ENCODE results near the gene SNORC.

The SNORC gene

DNA sequence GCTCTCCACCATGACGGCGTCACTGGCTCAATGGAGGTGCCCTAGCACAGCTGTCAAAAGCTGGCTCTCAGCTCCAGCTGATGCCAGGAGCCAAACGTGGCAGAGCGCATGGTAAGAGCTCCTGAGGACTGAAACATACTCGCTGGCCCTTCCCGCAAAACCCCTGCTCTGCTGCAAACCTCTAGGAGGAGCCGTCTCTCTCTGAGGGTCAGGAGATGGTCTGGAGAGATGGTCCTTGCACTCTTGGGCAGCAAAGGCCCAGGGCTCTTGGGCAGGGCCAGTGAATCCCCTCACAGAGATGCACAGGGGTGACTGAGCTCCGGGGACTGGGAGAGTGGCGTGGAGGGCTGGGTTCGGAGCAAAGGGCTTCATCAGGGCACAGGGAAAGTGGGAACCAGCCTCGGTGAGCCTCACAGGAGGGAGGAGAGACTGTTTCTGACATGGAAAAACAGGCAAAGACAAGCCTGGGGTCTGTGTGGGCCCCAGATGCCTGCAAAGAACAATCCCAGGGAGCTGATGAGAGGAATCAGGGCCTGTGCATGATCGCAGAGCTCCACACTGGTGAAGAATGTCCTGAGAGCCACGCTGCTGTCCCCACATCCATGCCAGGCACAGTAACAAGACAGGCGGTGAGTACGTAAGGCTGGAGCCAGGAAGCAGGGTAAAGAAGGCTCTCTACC lies 17.2 kb downstream of the SNORC start:
- Histone ChIP-seq H3K4me2 (no peak overlapping the region), H3K36me3 (ENCODE audit: insufficient read depth) (no peaks in the 10 kb centered on the region), H3K27ac (no peak overlapping the region), H3K4me3 (IDR thresholded peaks at IDR 0.05; ENCODE audit: insufficient read depth, low read depth, low read length) (no peak overlapping the region), H4K20me1 (ENCODE audit: insufficient read depth) (no peaks in the 10 kb centered on the region), H2AFZ (ENCODE audit: low read depth) (no peak overlapping the region), H3K9ac (no peak overlapping the region), H3K79me2 (ENCODE audit: insufficient read depth, low read depth) (no peaks in the 10 kb centered on the region), H3K27me3 (ENCODE audit: insufficient read depth, low read depth) (no peaks in the 10 kb centered on the region), H3K4me1 (ENCODE audit: low read depth, poor library complexity, severe bottlenecking) (no peaks in the 10 kb centered on the region)
- TF ChIP-seq, protein P1, sequence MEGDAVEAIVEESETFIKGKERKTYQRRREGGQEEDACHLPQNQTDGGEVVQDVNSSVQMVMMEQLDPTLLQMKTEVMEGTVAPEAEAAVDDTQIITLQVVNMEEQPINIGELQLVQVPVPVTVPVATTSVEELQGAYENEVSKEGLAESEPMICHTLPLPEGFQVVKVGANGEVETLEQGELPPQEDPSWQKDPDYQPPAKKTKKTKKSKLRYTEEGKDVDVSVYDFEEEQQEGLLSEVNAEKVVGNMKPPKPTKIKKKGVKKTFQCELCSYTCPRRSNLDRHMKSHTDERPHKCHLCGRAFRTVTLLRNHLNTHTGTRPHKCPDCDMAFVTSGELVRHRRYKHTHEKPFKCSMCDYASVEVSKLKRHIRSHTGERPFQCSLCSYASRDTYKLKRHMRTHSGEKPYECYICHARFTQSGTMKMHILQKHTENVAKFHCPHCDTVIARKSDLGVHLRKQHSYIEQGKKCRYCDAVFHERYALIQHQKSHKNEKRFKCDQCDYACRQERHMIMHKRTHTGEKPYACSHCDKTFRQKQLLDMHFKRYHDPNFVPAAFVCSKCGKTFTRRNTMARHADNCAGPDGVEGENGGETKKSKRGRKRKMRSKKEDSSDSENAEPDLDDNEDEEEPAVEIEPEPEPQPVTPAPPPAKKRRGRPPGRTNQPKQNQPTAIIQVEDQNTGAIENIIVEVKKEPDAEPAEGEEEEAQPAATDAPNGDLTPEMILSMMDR (conservative IDR thresholded peaks at IDR 0.05; ENCODE audit: low read depth, low read length), result no peak

DNA sequence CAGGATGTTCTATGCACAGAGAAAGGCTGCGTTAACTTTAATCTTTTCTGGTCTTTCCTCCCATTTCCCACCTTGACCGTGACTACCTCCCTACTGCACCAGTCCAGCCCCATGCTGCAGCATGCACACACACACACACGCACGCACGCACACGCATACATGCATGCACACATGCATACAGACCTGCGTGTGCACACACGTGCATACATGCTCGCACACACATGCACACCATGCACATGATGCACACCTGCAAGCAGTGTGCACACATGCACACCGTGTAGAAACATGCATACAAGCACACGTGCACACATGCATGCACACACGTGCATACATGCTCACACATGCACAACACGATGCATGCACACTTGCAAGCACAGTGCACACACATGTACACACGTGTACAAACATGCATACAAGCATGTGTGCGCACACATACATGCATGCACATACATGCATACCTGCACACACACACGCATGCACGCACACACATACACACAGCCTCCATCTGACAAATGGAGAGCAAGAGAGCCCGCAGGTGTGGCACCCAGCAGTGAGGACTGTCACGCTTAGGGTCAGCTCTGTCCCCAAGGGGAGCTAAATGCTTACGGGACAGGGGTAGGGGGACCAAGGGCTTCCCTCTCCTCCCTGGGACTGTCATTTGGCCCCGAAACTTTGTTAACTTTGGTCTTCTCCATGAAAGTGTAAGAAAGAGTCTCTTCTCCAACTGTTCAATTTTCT lies 18.2 kb downstream of the SNORC start:
- Histone ChIP-seq H2AFZ (ENCODE audit: low read depth) (no peak overlapping the region), H4K20me1 (ENCODE audit: insufficient read depth) (no peaks in the 10 kb centered on the region)

DNA sequence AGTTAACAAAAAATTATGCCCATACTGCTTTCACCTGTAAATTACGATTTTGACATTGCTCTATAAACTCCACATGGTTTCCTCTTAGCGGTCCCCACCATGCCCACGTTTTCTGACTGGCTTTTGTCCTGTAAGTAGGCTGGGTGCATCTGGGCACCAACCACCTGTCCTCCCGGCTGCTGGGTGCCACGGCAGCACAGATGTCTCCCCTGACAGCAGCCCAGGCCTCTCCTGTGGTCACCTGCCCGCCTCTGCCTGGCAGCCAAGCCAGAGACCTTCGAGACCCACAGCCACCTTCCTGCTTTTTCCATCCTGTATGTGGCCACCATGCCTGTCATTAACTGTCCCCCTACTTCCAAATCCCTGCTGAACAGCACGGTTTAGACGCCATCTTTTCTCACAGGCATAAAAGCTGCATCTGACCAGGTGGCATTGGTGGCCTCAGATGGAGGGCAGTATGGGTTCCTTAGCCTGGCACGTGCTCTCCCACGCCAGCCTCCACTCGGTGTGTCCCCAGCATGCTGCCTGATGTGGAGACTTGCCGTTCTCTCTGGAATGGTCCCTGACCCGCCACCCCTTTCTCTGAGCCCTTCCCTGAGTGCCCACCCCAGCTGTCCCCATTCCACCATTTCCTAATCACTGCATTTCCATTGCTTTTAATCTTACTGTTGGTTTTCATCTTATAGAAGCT lies 18.9 kb downstream of the SNORC start:
- TF ChIP-seq, protein P1 (conservative IDR thresholded peaks at IDR 0.05; ENCODE audit: low read depth, low read length), result no peak
- Histone ChIP-seq H3K4me1 (ENCODE audit: low read depth, poor library complexity, severe bottlenecking) (no peaks in the 10 kb centered on the region), H3K36me3 (ENCODE audit: insufficient read depth) (no peaks in the 10 kb centered on the region), H3K27me3 (ENCODE audit: insufficient read depth, low read depth) (no peaks in the 10 kb centered on the region), H3K79me2 (ENCODE audit: insufficient read depth, low read depth) (no peaks in the 10 kb centered on the region), H2AFZ (ENCODE audit: low read depth) (no peak overlapping the region), H3K27ac (no peak overlapping the region), H4K20me1 (ENCODE audit: insufficient read depth) (no peaks in the 10 kb centered on the region), H3K4me3 (IDR thresholded peaks at IDR 0.05; ENCODE audit: insufficient read depth, low read depth, low read length) (no peak overlapping the region), H3K4me2 (no peak overlapping the region), H3K9ac (no peak overlapping the region)

More for the DNA sequence above, 18.2 kb downstream of the SNORC start:
- Histone ChIP-seq H3K4me1 (ENCODE audit: low read depth, poor library complexity, severe bottlenecking) (no peaks in the 10 kb centered on the region), H3K27me3 (ENCODE audit: insufficient read depth, low read depth) (no peaks in the 10 kb centered on the region), H3K27ac (no peak overlapping the region), H3K36me3 (ENCODE audit: insufficient read depth) (no peaks in the 10 kb centered on the region), H3K4me3 (IDR thresholded peaks at IDR 0.05; ENCODE audit: insufficient read depth, low read depth, low read length) (no peak overlapping the region), H3K9ac (no peak overlapping the region), H3K79me2 (ENCODE audit: insufficient read depth, low read depth) (no peaks in the 10 kb centered on the region), H3K4me2 (no peak overlapping the region)
- TF ChIP-seq, protein P1 (conservative IDR thresholded peaks at IDR 0.05; ENCODE audit: low read depth, low read length), result no peak

DNA sequence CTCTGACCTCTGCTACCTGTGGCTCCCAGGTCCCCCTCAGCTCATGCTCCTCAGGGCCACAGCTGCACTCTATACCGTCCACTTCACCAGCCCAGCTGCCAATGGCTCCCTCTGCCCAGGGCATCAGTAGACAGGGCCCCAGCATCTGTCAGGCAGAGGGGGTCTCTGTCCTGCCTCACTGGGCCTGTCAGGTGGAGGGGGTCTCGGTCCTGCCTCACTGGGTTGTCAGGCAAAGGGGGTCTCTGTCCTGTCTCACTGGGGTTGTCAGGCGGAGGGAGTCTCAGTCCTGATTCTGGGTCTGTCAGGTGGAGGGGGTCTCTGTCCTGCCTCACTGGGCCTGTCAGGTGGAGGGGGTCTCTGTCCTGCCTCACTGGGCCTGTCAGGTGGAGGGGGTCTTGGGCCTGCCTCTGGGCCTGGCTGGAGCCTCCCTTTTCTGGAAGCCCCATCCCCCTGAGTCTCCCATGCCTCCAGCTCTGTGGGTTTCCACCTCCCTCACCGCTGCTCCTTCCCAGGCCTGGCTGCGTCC lies 19.9 kb downstream of the SNORC start:
- Histone ChIP-seq H3K36me3 (ENCODE audit: insufficient read depth) (no peaks in the 10 kb centered on the region), H3K27me3 (ENCODE audit: insufficient read depth, low read depth) (no peaks in the 10 kb centered on the region), H3K27ac (no peak overlapping the region), H3K4me3 (IDR thresholded peaks at IDR 0.05; ENCODE audit: insufficient read depth, low read depth, low read length) (no peak overlapping the region), H4K20me1 (ENCODE audit: insufficient read depth) (no peaks in the 10 kb centered on the region), H3K4me2 (no peak overlapping the region), H3K9ac (no peak overlapping the region), H3K79me2 (ENCODE audit: insufficient read depth, low read depth) (no peaks in the 10 kb centered on the region), H3K4me1 (ENCODE audit: low read depth, poor library complexity, severe bottlenecking) (no peaks in the 10 kb centered on the region), H2AFZ (ENCODE audit: low read depth) (no peak overlapping the region)
- TF ChIP-seq, protein P1 (conservative IDR thresholded peaks at IDR 0.05; ENCODE audit: low read depth, low read length), result no peak
